Activated naive CD4-positive, alpha-beta T cell treated with Interleukin-2 at 50 U/mL for 16 hours (primary cell): Measurements from ENCODE around the gene TRIO.

Experiments used
- DNase-seq: peaks from one replicate; pipeline ENCODE4 v3.0.0-alpha.2; 2020

Gene TRIO

GRCh38 chr5:14231890-14232289 is 88.7 kb downstream of the TRIO start:
- DNase-seq: no peak

GRCh38 chr5:14234204-14234603 is 91.1 kb downstream of the TRIO start:
- DNase-seq: no peak

DNA sequence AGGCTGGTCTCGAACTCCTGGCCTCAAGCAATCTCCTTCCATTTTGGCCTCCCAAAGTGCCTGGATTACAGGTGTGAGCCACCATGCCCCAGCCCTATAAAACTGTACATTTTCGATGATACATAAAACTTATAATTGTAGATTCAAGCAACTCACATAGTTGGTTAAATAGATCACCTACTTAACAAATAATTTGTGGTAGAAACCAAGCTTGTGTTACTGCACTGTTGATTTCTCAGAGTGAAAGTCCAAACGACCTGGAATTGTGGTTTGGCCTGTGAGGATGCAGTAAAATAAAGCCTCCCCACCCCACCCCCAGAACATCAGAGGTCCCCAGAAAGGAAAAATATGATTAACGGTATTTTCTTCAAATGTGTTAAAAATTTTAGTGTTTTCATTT is 92.7 kb downstream of the TRIO start:
- no peak for DNase-seq

- no peak for DNase-seq
These were observed 93.6 kb downstream of the TRIO start for GRCh38 chr5:14236757-14237156.

GRCh38 chr5:14237317-14238086 is 94.4 kb downstream of the TRIO start:
- DNase-seq: no peak

DNA sequence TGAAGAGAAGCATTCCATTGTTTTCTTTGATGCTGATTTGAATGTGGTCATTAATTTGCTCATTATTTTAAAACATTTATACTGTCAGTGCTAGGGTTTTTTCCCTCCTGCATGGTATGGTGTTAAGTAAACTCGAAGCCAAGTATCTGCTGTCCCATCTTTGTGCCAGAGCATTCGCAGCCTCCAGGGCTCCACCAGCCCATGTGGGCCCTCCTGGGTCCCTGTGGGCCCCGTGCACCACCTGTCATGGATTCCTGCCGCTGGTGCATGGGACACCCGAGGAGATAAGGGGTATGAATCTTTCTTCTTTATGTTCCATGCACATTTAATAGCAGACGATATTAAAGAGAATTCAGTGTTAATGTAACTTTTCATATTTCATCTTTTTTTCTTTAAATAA is 95.1 kb downstream of the TRIO start:
- no peak for DNase-seq

DNA sequence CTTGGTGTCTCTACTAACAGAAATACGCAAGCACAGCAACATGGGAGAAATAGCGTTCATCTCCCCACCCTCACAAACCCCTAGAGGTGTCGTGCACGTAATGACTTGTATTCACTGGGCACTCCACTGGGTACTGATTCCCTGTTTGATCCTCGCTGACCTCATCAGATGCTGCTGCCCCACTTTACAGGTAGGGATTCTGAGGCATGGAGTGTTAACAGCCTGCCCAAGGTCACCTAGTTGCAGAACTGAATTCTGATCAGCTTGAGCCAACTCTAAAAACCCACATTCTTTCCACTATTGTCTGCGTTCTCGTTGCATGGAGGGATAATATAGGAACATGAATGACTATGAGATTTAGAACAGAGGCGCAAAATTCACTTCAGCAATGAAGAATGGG is 96.3 kb downstream of the TRIO start:
- no peak for DNase-seq

DNA sequence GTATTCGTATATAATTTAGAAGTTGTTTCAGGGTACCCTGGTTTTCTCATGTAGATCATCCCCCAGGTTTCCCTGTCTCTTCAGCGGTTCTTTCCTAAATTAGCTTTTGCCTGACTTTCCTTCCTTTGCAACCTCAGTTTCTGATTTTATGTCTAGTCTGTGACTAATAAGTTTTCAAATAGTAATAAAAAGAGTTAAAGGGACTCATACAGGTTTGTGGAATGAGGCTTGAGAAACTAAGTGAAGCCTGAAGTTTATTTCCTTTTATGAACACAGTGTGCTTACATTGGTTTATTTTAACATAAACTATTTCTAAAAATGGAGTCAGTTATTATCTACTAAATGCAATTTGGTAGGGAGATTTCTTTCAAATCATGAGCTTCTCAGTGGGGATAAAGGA is 96.8 kb downstream of the TRIO start:
- DNase-seq: no peak

- DNase-seq: no peak
These were observed 97.2 kb downstream of the TRIO start for GRCh38 chr5:14240359-14240758.

GRCh38 chr5:14241141-14241540 is 98.0 kb downstream of the TRIO start:
- no peak for DNase-seq

GRCh38 chr5:14242447-14242846 is 99.3 kb downstream of the TRIO start:
- no peak for DNase-seq

GRCh38 chr5:14242871-14243383 is 99.8 kb downstream of the TRIO start:
- no peak for DNase-seq

- DNase-seq: no peak
These were observed 100.6 kb downstream of the TRIO start for GRCh38 chr5:14243766-14244165.

- no peak for DNase-seq
These were observed 101.6 kb downstream of the TRIO start for GRCh38 chr5:14244721-14245120.

DNA sequence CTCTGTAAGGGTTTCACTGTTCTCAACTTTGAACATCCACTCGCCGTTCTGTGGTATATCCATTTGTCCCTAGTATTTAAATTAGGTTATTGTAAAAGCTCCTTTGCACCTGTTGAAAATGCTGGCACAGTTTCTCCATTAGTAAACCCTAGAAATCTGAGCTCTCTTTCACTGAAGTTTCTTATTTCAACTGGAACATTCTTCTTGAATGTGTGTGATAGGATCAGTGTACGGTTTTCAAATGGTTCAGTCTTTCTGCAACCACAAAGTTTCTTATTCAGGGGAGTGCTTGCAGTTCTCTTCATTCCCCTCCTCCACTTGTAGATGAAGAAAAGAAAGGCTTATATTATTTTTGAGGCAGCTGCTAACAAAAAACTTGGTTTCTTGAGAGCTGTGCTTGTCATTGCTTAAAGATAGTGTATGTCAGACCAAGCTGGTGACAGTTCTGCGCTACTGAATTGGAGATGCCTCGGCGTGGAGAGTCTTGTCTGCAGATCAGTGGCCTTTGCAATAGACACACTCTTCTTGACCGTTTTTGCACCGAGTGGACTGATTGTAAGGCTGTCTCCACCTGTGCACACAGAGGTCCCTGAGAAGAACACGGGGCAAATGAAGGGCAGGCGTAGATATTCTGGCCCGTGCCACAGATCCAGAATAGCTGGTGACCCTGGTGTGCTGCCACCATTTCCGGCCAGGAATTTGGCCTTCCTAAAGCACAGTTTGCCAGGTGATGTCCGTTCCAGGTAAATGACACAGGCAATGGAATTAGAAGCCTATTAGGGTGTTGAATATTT is 102.2 kb downstream of the TRIO start:
- no peak for DNase-seq

GRCh38 chr5:14246350-14247053 is 103.4 kb downstream of the TRIO start:
- no peak for DNase-seq

DNA sequence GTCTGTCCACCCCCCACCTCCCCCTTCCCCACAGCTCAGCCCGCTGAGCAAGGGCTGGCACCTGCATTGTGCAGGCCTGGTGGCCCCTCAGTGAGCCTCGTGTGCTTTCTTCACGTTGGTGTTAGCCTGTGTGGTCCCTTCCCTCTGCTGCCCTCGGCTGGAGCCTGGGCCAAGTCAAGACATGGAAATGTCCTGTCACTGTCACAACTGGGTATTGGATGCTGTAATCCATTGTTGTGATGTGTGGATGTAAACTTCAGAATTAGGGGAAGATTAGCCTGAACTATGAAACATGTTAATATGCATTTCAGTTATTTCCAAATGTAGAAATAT is 103.9 kb downstream of the TRIO start:
- no peak for DNase-seq

GRCh38 chr5:14249258-14250082 is 106.3 kb downstream of the TRIO start:
- DNase-seq: no peak

DNA sequence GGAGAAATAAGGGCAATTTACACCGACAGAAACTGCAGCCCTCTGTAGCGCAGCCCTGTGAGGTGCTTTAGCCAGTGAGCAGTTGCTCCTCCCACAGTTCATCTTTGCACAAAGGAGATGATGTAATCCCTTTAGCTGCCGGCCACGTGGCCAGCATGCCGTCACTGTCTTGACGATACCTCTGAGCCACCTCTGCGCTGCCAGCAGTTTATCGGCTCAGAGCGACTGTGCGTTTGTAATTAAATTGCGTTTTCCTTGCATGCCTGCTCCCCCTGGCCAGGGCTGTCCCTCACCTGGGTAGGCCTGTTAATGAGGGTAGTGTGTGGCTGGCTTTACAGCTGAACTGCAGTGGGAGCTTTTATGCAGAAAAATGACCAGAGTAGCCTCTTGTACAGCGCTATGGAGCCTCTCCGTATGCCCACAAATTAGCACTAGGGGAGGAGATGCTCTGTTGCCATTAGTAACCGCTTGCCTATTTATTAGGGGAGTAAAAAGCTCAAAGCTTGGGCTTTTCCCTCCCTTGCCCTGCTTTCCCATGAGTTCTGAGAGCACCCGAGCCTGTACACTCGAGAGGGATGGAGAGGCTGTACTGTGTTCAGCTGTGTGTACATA is 107.0 kb downstream of the TRIO start:
- no peak for DNase-seq

- no peak for DNase-seq
These were observed 107.9 kb downstream of the TRIO start for GRCh38 chr5:14250748-14251701.

GRCh38 chr5:14251733-14252132 is 108.6 kb downstream of the TRIO start:
- DNase-seq: no peak
